Measurements from ENCODE around the gene KDM5C. TPM values are rescaled to one million over a fixed set of nuclear protein-coding genes. Genes with fewer than 3 reads are reported as not detected.

The KDM5C gene
- total RNA-seq, 2 experiments from 2014 or later = 67.4 to 68.2 TPM

- peaks cover 3% of the 10 kb centered on the region for H3K36me3 Mint-ChIP-seq (ENCODE audit: low read depth)
- no peak overlapping the region for H3K27ac Mint-ChIP-seq
- no peak overlapping the region for H3K4me3 Mint-ChIP-seq
- intact Hi-C loops (cut with micrococcal nuclease) = no loop called here
- DNase-seq = no peak
- H3K4me1 Mint-ChIP-seq (ENCODE audit: low read depth) = no peaks in the 10 kb centered on the region
- no peaks in the 10 kb centered on the region for H3K9me3 Mint-ChIP-seq
- CTCF ChIA-PET = no interaction called here
- no peaks in the 10 kb centered on the region for H3K27me3 Mint-ChIP-seq (ENCODE audit: low read depth)
Measured at GRCh38 chrX:53163436-53163835, 61.6 kb downstream of the KDM5C start.

GRCh38 chrX:53160297-53160983 is 64.6 kb downstream of the KDM5C start:
- no peak overlapping the region for H3K4me3 Mint-ChIP-seq
- H3K4me1 Mint-ChIP-seq (ENCODE audit: low read depth) = no peaks in the 10 kb centered on the region
- CTCF ChIA-PET = no interaction called here

GRCh38 chrX:53159184-53159583 is 65.8 kb downstream of the KDM5C start:
- H3K36me3 Mint-ChIP-seq (ENCODE audit: low read depth) = peaks cover 3% of the 10 kb centered on the region
- no peaks in the 10 kb centered on the region for H3K4me1 Mint-ChIP-seq (ENCODE audit: low read depth)
- H3K27me3 Mint-ChIP-seq (ENCODE audit: low read depth) = no peaks in the 10 kb centered on the region
- no peak for DNase-seq
- intact Hi-C loops (cut with micrococcal nuclease) = no loop called here
- H3K27ac Mint-ChIP-seq = no peak overlapping the region
- CTCF ChIA-PET = no interaction called here
- H3K4me3 Mint-ChIP-seq = no peak overlapping the region
- no peaks in the 10 kb centered on the region for H3K9me3 Mint-ChIP-seq

More at GRCh38 chrX:53160297-53160983, 64.6 kb downstream of the KDM5C start:
- Mint-ChIP-seq H3K27me3 (ENCODE audit: low read depth) (no peaks in the 10 kb centered on the region), H3K27ac (no peak overlapping the region), H3K36me3 (ENCODE audit: low read depth) (peaks cover 3% of the 10 kb centered on the region), H3K9me3 (no peaks in the 10 kb centered on the region)
- intact Hi-C loops (cut with micrococcal nuclease) = no loop called here
- no peak for DNase-seq

- DNase-seq = no peak
- H3K4me3 Mint-ChIP-seq = no peak overlapping the region
- no peaks in the 10 kb centered on the region for H3K36me3 Mint-ChIP-seq (ENCODE audit: low read depth)
- no peaks in the 10 kb centered on the region for H3K9me3 Mint-ChIP-seq
- no peak overlapping the region for H3K27ac Mint-ChIP-seq
- intact Hi-C loops (cut with micrococcal nuclease) = no loop called here
- H3K4me1 Mint-ChIP-seq (ENCODE audit: low read depth) = no peaks in the 10 kb centered on the region
- no peaks in the 10 kb centered on the region for H3K27me3 Mint-ChIP-seq (ENCODE audit: low read depth)
- CTCF ChIA-PET = interaction anchor here (1.5 kb wide), 1 partner anchor 290 kb away, joined by 3 read pairs; no protein-coding TSS in a partner anchor
Measured at GRCh38 chrX:53156207-53156596, 68.8 kb downstream of the KDM5C start.

- H3K9me3 Mint-ChIP-seq = no peaks in the 10 kb centered on the region
- no peak overlapping the region for H3K4me3 Mint-ChIP-seq
- CTCF ChIA-PET = no interaction called here
- DNase-seq = no peak
- no peak overlapping the region for H3K27ac Mint-ChIP-seq
- no peaks in the 10 kb centered on the region for H3K27me3 Mint-ChIP-seq (ENCODE audit: low read depth)
- H3K4me1 Mint-ChIP-seq (ENCODE audit: low read depth) = no peaks in the 10 kb centered on the region
- intact Hi-C loops (cut with micrococcal nuclease) = no loop called here
- H3K36me3 Mint-ChIP-seq (ENCODE audit: low read depth) = no peaks in the 10 kb centered on the region
Measured at GRCh38 chrX:53155512-53156206, 69.3 kb downstream of the KDM5C start.

- CTCF ChIA-PET = no interaction called here
- Mint-ChIP-seq H3K36me3 (ENCODE audit: low read depth) (no peaks in the 10 kb centered on the region), H3K27me3 (ENCODE audit: low read depth) (no peaks in the 10 kb centered on the region), H3K9me3 (no peaks in the 10 kb centered on the region), H3K4me3 (no peak overlapping the region), H3K4me1 (ENCODE audit: low read depth) (no peaks in the 10 kb centered on the region), H3K27ac (no peak overlapping the region)
- intact Hi-C loops (cut with micrococcal nuclease) = no loop called here
- DNase-seq = no peak
Measured at GRCh38 chrX:53153581-53153980, 71.4 kb downstream of the KDM5C start.

Small RNAs within 50 kb of the gene (microRNA-seq; reads per million reads assigned to microRNA genes)
- gene MIR6894 (ENCODE audit: borderline microRNAs expressed, borderline replicate concordance) (1.6 reads per million), gene MIR6895 (ENCODE audit: borderline microRNAs expressed, borderline replicate concordance) (not detected)

Other genes starting within 250 kb of the KDM5C start
- under 1 TPM in 1 of 2 experiments, not detected in 1; 0.05 TPM for gene GPR173, start 176.4 kb downstream of the KDM5C start, total RNA-seq
- gene TSPYL2, start 142.8 kb downstream of the KDM5C start, total RNA-seq = 10 to 100 TPM; 72.2 to 74.4 TPM
- 1 to 10 TPM; 7.5 to 9.2 TPM for gene KANTR, start 131.1 kb downstream of the KDM5C start, total RNA-seq
- under 1 TPM; 0.20 to 0.48 TPM for gene IQSEC2, start 56.4 kb upstream of the KDM5C start, total RNA-seq
- 100 to 1,000 TPM; 169 to 170 TPM for gene SMC1A, start 197.4 kb upstream of the KDM5C start, total RNA-seq
- gene RIBC1, start 197.7 kb upstream of the KDM5C start, total RNA-seq = under 1 TPM; 0.48 to 0.67 TPM
- gene HSD17B10, start 209.2 kb upstream of the KDM5C start, total RNA-seq = 10 to 100 TPM; 69.2 to 75.2 TPM